Caco-2 (cell line): Measurements from ENCODE around the gene HHAT. TPM values are rescaled to one million over a fixed set of nuclear protein-coding genes. Genes with fewer than 3 reads are reported as not detected.

Experiments used
- BruUV-seq: library from RNA; stranded (reverse); fragments of 400-500 nt; replicated peaks from 2 replicates; lab custom pipeline; 2021; lab: Mats Ljungman, UMichigan
- CTCF ChIA-PET: fragments of 300-600 bp; sonication (Branson Sonifier 250); formaldehyde crosslinking; loops from one replicate; lab custom pipeline; 2022; ENCODE audit warnings: antibody characterized with exemption; lab: Charles Lee
- POLR2A ChIA-PET: fragments of 300-600 bp; sonication (Branson Sonifier 250); formaldehyde crosslinking; loops from one replicate; lab custom pipeline; 2022; ENCODE audit warnings: antibody characterized with exemption; lab: Charles Lee
- DNase-seq, 2 experiments: peaks; one replicate each; pipeline versions ENCODE4 v3.0.0 to v3.0.0-alpha.2; 2020 to 2022
- H3K27me3 ChIP-seq: replicated peaks from 2 replicates; pipeline ENCODE4 v1.6.0; 2011; ENCODE audit warnings: low read length; ENCODE audit not compliant: control insufficient read depth, insufficient read depth
- H3K36me3 ChIP-seq: 2 replicates; pipeline ENCODE4 v1.5.1; 2011; ENCODE audit warnings: low read length; ENCODE audit not compliant: control insufficient read depth, insufficient read depth
- H3K4me1 ChIP-seq: fragments of 250-450 bp; sonication (Bioruptor Pico); 2 replicates; pipeline ENCODE4 v1.5.1; 2020; ENCODE audit warnings: mild to moderate bottlenecking
- H3K4me3 ChIP-seq: 2 replicates; pipeline ENCODE4 v1.5.1; 2011; ENCODE audit warnings: low read depth, mild to moderate bottlenecking, control low read depth, low read length
- H3K9me3 ChIP-seq: fragments of 250-450 bp; sonication (Bioruptor Pico); 2 replicates; pipeline ENCODE4 v1.5.1; 2020; ENCODE audit warnings: mild to moderate bottlenecking, moderate library complexity
- H3K27ac Mint-ChIP-seq: one replicate; pipeline ENCODE4 v1.8.0; 2022; ENCODE audit warnings: mixed read lengths; ENCODE audit not compliant: unreplicated experiment
- H3K27me3 Mint-ChIP-seq: one replicate; pipeline ENCODE4 v1.8.0; 2022; ENCODE audit warnings: mixed read lengths; ENCODE audit not compliant: insufficient read depth, unreplicated experiment
- H3K36me3 Mint-ChIP-seq: one replicate; pipeline ENCODE4 v1.8.0; 2022; ENCODE audit warnings: mild to moderate bottlenecking, mixed read lengths; ENCODE audit not compliant: insufficient read depth, unreplicated experiment
- H3K4me1 Mint-ChIP-seq: one replicate; pipeline ENCODE4 v1.8.0; 2022; ENCODE audit warnings: low read depth, mixed read lengths; ENCODE audit not compliant: unreplicated experiment
- H3K4me3 Mint-ChIP-seq: one replicate; pipeline ENCODE4 v1.8.0; 2022; ENCODE audit warnings: mild to moderate bottlenecking, moderate library complexity, mixed read lengths; ENCODE audit not compliant: unreplicated experiment
- H3K9me3 Mint-ChIP-seq: one replicate; pipeline ENCODE4 v1.8.0; 2022; ENCODE audit warnings: mixed read lengths; ENCODE audit not compliant: unreplicated experiment
- intact Hi-C: fragments of 100-400 bp; cut with micrococcal nuclease; formaldehyde crosslinking; loops from one replicate; pipeline ENCODE4 v1.10.0; 2022; ENCODE audit not compliant: unreplicated experiment
- total RNA-seq: library from RNA; stranded (reverse); gene quantifications from 2 replicates; pipeline ENCODE4 v1.2.3, GENCODE V29; 2022
- TF ChIP-seq, protein P1 (sequence below), 2 experiments: fragments of 200-600 bp in 1 of 2; IDR thresholded peaks; 1 replicate in 1 of 2; 2 replicates in 1 of 2; pipeline versions ENCODE4 v1.5.1 to v1.8.0; 2011 to 2022; ENCODE audit warnings: antibody characterized with exemption in 1 of 2, control low read depth in 1 of 2, inconsistent platforms in 1 of 2, low read depth in 1 of 2, low read length in 1 of 2, mild to moderate bottlenecking in 1 of 2, moderate library complexity in 1 of 2; ENCODE audit not compliant: insufficient read depth in 1 of 2, severe bottlenecking in 1 of 2, unreplicated experiment in 1 of 2

The HHAT gene
- total RNA-seq, 1 experiment from 2014 or later, result 3.9 TPM

DNA sequence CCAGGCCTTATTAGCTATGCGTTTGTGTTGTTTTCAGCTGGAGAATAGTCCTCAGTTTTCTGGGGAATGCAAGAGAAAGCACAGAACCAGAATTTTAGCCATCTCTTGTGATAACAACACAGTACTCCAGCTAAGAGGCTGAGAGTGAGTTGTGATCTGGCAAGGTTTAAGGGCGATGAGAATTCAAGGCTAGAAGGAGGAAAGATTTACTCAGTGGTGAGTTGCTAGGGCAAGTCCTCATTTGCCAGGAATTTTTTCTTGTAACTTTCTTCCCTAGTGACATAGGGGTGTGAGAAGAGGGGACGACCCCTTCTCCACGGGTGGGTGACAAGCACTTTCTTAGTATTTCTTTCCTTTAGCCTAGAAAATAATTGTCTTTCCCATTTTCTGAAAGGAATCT is 53.2 kb downstream of the HHAT start:
- intact Hi-C loops, result no loop called here
- CTCF ChIA-PET, result interaction anchor here (0.7 kb wide), 1 partner anchor 15 kb away, joined by 3 read pairs; no protein-coding TSS in a partner anchor

GRCh38 chr1:210384625-210385024 is 55.9 kb downstream of the HHAT start:
- no peak overlapping the region for H3K27ac Mint-ChIP-seq
- no peaks in the 10 kb centered on the region for H3K27me3 Mint-ChIP-seq
- intact Hi-C loops, result loop anchor here (1.0 kb wide), 1 partner anchor 10 kb away; no protein-coding TSS in a partner anchor
- no peaks in the 10 kb centered on the region for H3K9me3 ChIP-seq
- H3K27me3 ChIP-seq, result no peaks in the 10 kb centered on the region
- no peaks in the 10 kb centered on the region for H3K9me3 Mint-ChIP-seq
- no peaks in the 10 kb centered on the region for H3K36me3 ChIP-seq
- H3K4me1 ChIP-seq, result peaks cover 9% of the 10 kb centered on the region; the same call in 1 of the 2 replicates
- H3K4me3 ChIP-seq, result no peak overlapping the region
- H3K36me3 Mint-ChIP-seq, result no peaks in the 10 kb centered on the region
- POLR2A ChIA-PET, result interaction anchor here (1.5 kb wide), 1 partner anchor 11 kb away, joined by 10 read pairs; no protein-coding TSS in a partner anchor
- DNase-seq, result no peak
- TF ChIP-seq, protein P1, sequence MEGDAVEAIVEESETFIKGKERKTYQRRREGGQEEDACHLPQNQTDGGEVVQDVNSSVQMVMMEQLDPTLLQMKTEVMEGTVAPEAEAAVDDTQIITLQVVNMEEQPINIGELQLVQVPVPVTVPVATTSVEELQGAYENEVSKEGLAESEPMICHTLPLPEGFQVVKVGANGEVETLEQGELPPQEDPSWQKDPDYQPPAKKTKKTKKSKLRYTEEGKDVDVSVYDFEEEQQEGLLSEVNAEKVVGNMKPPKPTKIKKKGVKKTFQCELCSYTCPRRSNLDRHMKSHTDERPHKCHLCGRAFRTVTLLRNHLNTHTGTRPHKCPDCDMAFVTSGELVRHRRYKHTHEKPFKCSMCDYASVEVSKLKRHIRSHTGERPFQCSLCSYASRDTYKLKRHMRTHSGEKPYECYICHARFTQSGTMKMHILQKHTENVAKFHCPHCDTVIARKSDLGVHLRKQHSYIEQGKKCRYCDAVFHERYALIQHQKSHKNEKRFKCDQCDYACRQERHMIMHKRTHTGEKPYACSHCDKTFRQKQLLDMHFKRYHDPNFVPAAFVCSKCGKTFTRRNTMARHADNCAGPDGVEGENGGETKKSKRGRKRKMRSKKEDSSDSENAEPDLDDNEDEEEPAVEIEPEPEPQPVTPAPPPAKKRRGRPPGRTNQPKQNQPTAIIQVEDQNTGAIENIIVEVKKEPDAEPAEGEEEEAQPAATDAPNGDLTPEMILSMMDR (IDR thresholded peaks at IDR 0.05; ENCODE audit: insufficient read depth in 1 of 2, low read depth in 1 of 2, low read length in 1 of 2, severe bottlenecking in 1 of 2, unreplicated experiment in 1 of 2), result no peak
- CTCF ChIA-PET, result interaction anchor here (0.9 to 2.5 kb wide), 4 partner anchors 10 to 73 kb away, joined by 3 to 18 read pairs (median 4); no protein-coding TSS in a partner anchor
- peaks cover 10% of the 10 kb centered on the region for H3K4me1 Mint-ChIP-seq
- no TSS peak for BruUV-seq
- H3K4me3 Mint-ChIP-seq, result no peak overlapping the region

More for the DNA sequence above, 53.2 kb downstream of the HHAT start:
- Mint-ChIP-seq H3K9me3 (no peaks in the 10 kb centered on the region), H3K27me3 (no peaks in the 10 kb centered on the region), H3K4me1 (peaks cover 10% of the 10 kb centered on the region), H3K4me3 (no peak overlapping the region), H3K27ac (no peak overlapping the region), H3K36me3 (no peaks in the 10 kb centered on the region)
- Histone ChIP-seq H3K36me3 (no peaks in the 10 kb centered on the region), H3K9me3 (no peaks in the 10 kb centered on the region), H3K27me3 (no peaks in the 10 kb centered on the region), H3K4me3 (no peak overlapping the region), H3K4me1 (peaks cover 9% of the 10 kb centered on the region; the same call in 1 of the 2 replicates)
- no peak for DNase-seq
- BruUV-seq, result no TSS peak
- POLR2A ChIA-PET, result no interaction called here
- TF ChIP-seq, protein P1 (IDR thresholded peaks at IDR 0.05; ENCODE audit: insufficient read depth in 1 of 2, low read depth in 1 of 2, low read length in 1 of 2, severe bottlenecking in 1 of 2, unreplicated experiment in 1 of 2), result no peak

- no peak for DNase-seq
- Mint-ChIP-seq H3K4me3 (no peak overlapping the region), H3K27me3 (no peaks in the 10 kb centered on the region), H3K9me3 (no peaks in the 10 kb centered on the region), H3K4me1 (peaks cover 10% of the 10 kb centered on the region), H3K36me3 (no peaks in the 10 kb centered on the region), H3K27ac (no peak overlapping the region)
- no TSS peak for BruUV-seq
- no peaks in the 10 kb centered on the region for H3K9me3 ChIP-seq
- TF ChIP-seq, protein P1 (IDR thresholded peaks at IDR 0.05; ENCODE audit: insufficient read depth in 1 of 2, low read depth in 1 of 2, low read length in 1 of 2, severe bottlenecking in 1 of 2, unreplicated experiment in 1 of 2), result no peak
- no peak overlapping the region for H3K4me3 ChIP-seq
- ChIA-PET POLR2A (interaction anchor here (1.5 kb wide), 1 partner anchor 11 kb away, joined by 10 read pairs; no protein-coding TSS in a partner anchor), CTCF (interaction anchor here (0.7 to 2.5 kb wide), 3 partner anchors 11 to 195 kb away, joined by 3 to 18 read pairs (median 4); no protein-coding TSS in a partner anchor)
- peaks cover 9% of the 10 kb centered on the region; the same call in 1 of the 2 replicates for H3K4me1 ChIP-seq
- intact Hi-C loops, result no loop called here
- no peaks in the 10 kb centered on the region for H3K27me3 ChIP-seq
- no peaks in the 10 kb centered on the region for H3K36me3 ChIP-seq
These were observed 56.5 kb downstream of the HHAT start for GRCh38 chr1:210385228-210385627.
